Measurements from ENCODE around the gene GABARAPL1. TPM values are rescaled to one million over a fixed set of nuclear protein-coding genes. Genes with fewer than 3 reads are reported as not detected.
A peak's percentile ranks its signal among the peaks of the same experiment; 100 is the strongest.

The GABARAPL1 gene
- total RNA-seq, 1 donor: 65.9 TPM

GRCh38 chr12:10190558-10191388, 21.9 kb upstream of the GABARAPL1 start:
- Histone ChIP-seq H3K4me2 (ENCODE audit: insufficient read depth, low read length) (no peak overlapping the region), H4K20me1 (ENCODE audit: insufficient read depth, low read length) (no peaks in the 10 kb centered on the region), H3K27ac (ENCODE audit: low read depth, low read length) (no peak overlapping the region), H3K4me1 (ENCODE audit: insufficient read depth, low read length) (peaks cover 16% of the 10 kb centered on the region), H3K79me2 (ENCODE audit: insufficient read depth, low read length) (no peaks in the 10 kb centered on the region), H3K9me3 (ENCODE audit: low read depth, low read length) (no peaks in the 10 kb centered on the region), H3K4me3 (ENCODE audit: insufficient read depth, low read length) (no peak overlapping the region), H3K36me3 (ENCODE audit: insufficient read depth, low read length) (no peaks in the 10 kb centered on the region), H3K27me3 (ENCODE audit: insufficient read depth, low read length) (peaks cover 3% of the 10 kb centered on the region), H2AFZ (ENCODE audit: low read length) (no peak overlapping the region)
- peak; percentile 57 for DNase-seq (ENCODE audit: insufficient read length, low spot score, missing footprints)
- TF ChIP-seq CTCF (IDR thresholded peaks at IDR 0.05; ENCODE audit: extremely low read depth, low read depth, low read length): peak; percentile 72

- H2AFZ ChIP-seq (ENCODE audit: low read length): no peak overlapping the region
- H3K4me2 ChIP-seq (ENCODE audit: insufficient read depth, low read length): no peak overlapping the region
- no peak overlapping the region for H3K27ac ChIP-seq (ENCODE audit: low read depth, low read length)
- H3K79me2 ChIP-seq (ENCODE audit: insufficient read depth, low read length): no peaks in the 10 kb centered on the region
- no peaks in the 10 kb centered on the region for H3K36me3 ChIP-seq (ENCODE audit: insufficient read depth, low read length)
- peak; percentile 73 for DNase-seq (ENCODE audit: insufficient read length, low spot score, missing footprints)
- peaks cover 16% of the 10 kb centered on the region for H3K4me1 ChIP-seq (ENCODE audit: insufficient read depth, low read length)
- TF ChIP-seq CTCF (IDR thresholded peaks at IDR 0.05; ENCODE audit: extremely low read depth, low read depth, low read length): no peak
- no peaks in the 10 kb centered on the region for H3K27me3 ChIP-seq (ENCODE audit: insufficient read depth, low read length)
- H4K20me1 ChIP-seq (ENCODE audit: insufficient read depth, low read length): no peaks in the 10 kb centered on the region
- no peaks in the 10 kb centered on the region for H3K9me3 ChIP-seq (ENCODE audit: low read depth, low read length)
- no peak overlapping the region for H3K4me3 ChIP-seq (ENCODE audit: insufficient read depth, low read length)
These were observed 20.8 kb upstream of the GABARAPL1 start for GRCh38 chr12:10191865-10192264.

GRCh38 chr12:10194160-10194670, 18.5 kb upstream of the GABARAPL1 start:
- H2AFZ ChIP-seq (ENCODE audit: low read length): no peak overlapping the region
- TF ChIP-seq CTCF (IDR thresholded peaks at IDR 0.05; ENCODE audit: extremely low read depth, low read depth, low read length): no peak

GRCh38 chr12:10196210-10196609, 16.5 kb upstream of the GABARAPL1 start:
- DNase-seq (ENCODE audit: insufficient read length, low spot score, missing footprints): no peak
- no peak for TF ChIP-seq CTCF (IDR thresholded peaks at IDR 0.05; ENCODE audit: extremely low read depth, low read depth, low read length)
- Histone ChIP-seq H3K9me3 (ENCODE audit: low read depth, low read length) (no peaks in the 10 kb centered on the region), H3K4me1 (ENCODE audit: insufficient read depth, low read length) (peaks cover 13% of the 10 kb centered on the region), H3K4me2 (ENCODE audit: insufficient read depth, low read length) (no peak overlapping the region), H3K27ac (ENCODE audit: low read depth, low read length) (no peak overlapping the region), H4K20me1 (ENCODE audit: insufficient read depth, low read length) (no peaks in the 10 kb centered on the region), H3K4me3 (ENCODE audit: insufficient read depth, low read length) (no peak overlapping the region), H3K36me3 (ENCODE audit: insufficient read depth, low read length) (no peaks in the 10 kb centered on the region), H3K79me2 (ENCODE audit: insufficient read depth, low read length) (no peaks in the 10 kb centered on the region), H2AFZ (ENCODE audit: low read length) (no peak overlapping the region), H3K27me3 (ENCODE audit: insufficient read depth, low read length) (no peaks in the 10 kb centered on the region)

More at GRCh38 chr12:10194160-10194670, 18.5 kb upstream of the GABARAPL1 start:
- Histone ChIP-seq H3K4me3 (ENCODE audit: insufficient read depth, low read length) (no peak overlapping the region), H3K27me3 (ENCODE audit: insufficient read depth, low read length) (no peaks in the 10 kb centered on the region), H3K4me2 (ENCODE audit: insufficient read depth, low read length) (no peak overlapping the region), H3K36me3 (ENCODE audit: insufficient read depth, low read length) (no peaks in the 10 kb centered on the region), H3K27ac (ENCODE audit: low read depth, low read length) (no peak overlapping the region), H3K4me1 (ENCODE audit: insufficient read depth, low read length) (peaks cover 16% of the 10 kb centered on the region), H4K20me1 (ENCODE audit: insufficient read depth, low read length) (no peaks in the 10 kb centered on the region), H3K9me3 (ENCODE audit: low read depth, low read length) (no peaks in the 10 kb centered on the region), H3K79me2 (ENCODE audit: insufficient read depth, low read length) (no peaks in the 10 kb centered on the region)
- DNase-seq (ENCODE audit: insufficient read length, low spot score, missing footprints): no peak
